Measurements from ENCODE around the gene PAPPA2.

Gene PAPPA2

GRCh38 chr1:176466514-176466913 lies 3.5 kb downstream of the PAPPA2 start:
- no peak overlapping the region for H3K4me3 ChIP-seq (ENCODE audit: low read depth, low read length)
- TF ChIP-seq CTCF (IDR thresholded peaks at IDR 0.05; ENCODE audit: borderline replicate concordance, insufficient read depth, low read depth, low read length): peak; percentile 42; the same call in 1 of the 2 replicates

- TF ChIP-seq CTCF (IDR thresholded peaks at IDR 0.05; ENCODE audit: borderline replicate concordance, insufficient read depth, low read depth, low read length): no peak
Measured at GRCh38 chr1:176469450-176470010, 6.6 kb downstream of the PAPPA2 start.

GRCh38 chr1:176471338-176472121 lies 8.6 kb downstream of the PAPPA2 start:
- H3K4me3 ChIP-seq (ENCODE audit: low read depth, low read length): no peak overlapping the region
- no peak for TF ChIP-seq CTCF (IDR thresholded peaks at IDR 0.05; ENCODE audit: borderline replicate concordance, insufficient read depth, low read depth, low read length)

More at GRCh38 chr1:176469450-176470010, 6.6 kb downstream of the PAPPA2 start:
- no peak overlapping the region for H3K4me3 ChIP-seq (ENCODE audit: low read depth, low read length)

GRCh38 chr1:176479971-176480370 lies 17.0 kb downstream of the PAPPA2 start:
- H3K4me3 ChIP-seq (ENCODE audit: low read depth, low read length): no peak overlapping the region
- no peak for TF ChIP-seq CTCF (IDR thresholded peaks at IDR 0.05; ENCODE audit: borderline replicate concordance, insufficient read depth, low read depth, low read length)

DNA sequence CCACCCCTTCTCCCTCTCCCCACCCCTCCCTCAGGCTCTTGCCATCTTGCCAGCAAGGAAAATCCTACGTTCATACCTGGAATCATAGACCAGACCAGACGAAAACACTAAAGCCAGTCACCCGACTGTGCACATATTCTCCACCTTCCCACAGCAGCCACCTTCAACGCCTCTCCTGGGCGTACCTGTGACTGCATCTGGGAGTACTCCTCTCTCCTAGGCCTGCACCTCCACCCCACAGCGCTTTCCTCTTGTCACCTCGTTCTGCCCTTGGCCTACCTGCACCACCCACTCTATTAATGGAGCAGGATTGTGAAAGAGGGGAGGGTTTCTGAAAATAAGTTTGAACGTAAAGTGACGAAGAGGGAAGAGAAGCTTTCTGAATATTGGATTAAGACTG lies 17.8 kb downstream of the PAPPA2 start:
- no peak for TF ChIP-seq CTCF (IDR thresholded peaks at IDR 0.05; ENCODE audit: borderline replicate concordance, insufficient read depth, low read depth, low read length)
- no peak overlapping the region for H3K4me3 ChIP-seq (ENCODE audit: low read depth, low read length)

GRCh38 chr1:176485083-176485482 lies 22.1 kb downstream of the PAPPA2 start:
- no peak overlapping the region for H3K4me3 ChIP-seq (ENCODE audit: low read depth, low read length)
- no peak for TF ChIP-seq CTCF (IDR thresholded peaks at IDR 0.05; ENCODE audit: borderline replicate concordance, insufficient read depth, low read depth, low read length)

DNA sequence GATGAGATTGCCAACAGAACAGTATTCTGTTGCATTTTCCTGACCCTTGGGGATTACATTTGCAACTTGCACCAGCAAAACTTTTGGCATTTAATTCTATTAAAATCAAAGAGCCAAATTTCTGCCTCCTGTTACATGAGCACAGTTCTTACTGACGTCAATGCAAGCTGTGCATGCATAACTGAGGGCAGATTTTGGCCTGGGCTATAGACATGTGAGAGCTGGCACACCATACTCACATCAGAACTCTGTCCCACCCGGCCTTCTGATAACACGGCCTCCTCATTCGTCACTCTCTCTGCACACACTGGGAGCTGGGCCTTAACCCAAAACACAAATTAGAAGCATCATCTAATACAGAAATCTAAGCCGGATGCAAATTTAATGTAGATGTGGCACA lies 31.5 kb downstream of the PAPPA2 start:
- no peak for TF ChIP-seq CTCF (IDR thresholded peaks at IDR 0.05; ENCODE audit: borderline replicate concordance, insufficient read depth, low read depth, low read length)
- no peak overlapping the region for H3K4me3 ChIP-seq (ENCODE audit: low read depth, low read length)

Measured in GM12875 (cell line).